Stimulated activated naive CD4-positive, alpha-beta T cell (primary cell): ENCODE results near the gene ACTL8.

ENCODE experiments used
- DNase-seq, 6 experiments: peaks; one replicate each; lab custom pipeline; 2025; lab: John Stamatoyannopoulos, UW

The ACTL8 gene, protein sequence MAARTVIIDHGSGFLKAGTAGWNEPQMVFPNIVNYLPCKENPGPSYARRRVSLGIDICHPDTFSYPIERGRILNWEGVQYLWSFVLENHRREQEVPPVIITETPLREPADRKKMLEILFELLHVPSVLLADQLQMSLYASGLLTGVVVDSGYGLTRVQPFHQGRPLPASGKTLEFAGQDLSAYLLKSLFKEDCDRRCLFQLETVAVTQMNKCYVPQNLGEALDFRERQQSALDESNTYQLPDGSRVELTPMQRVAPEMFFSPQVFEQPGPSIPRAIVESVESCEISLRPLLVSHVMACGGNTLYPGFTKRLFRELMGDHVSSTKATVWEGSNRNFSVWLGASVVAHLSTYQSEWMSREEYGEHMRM

GRCh38 chr1:17755120-17755519 lies at the start of gene ACTL8:
Gene ACTL8 (plus strand): TSS chr1:17755333. CDS start chr1:17823009, 67,676 bp downstream.
- DNase-seq = no peak

DNA sequence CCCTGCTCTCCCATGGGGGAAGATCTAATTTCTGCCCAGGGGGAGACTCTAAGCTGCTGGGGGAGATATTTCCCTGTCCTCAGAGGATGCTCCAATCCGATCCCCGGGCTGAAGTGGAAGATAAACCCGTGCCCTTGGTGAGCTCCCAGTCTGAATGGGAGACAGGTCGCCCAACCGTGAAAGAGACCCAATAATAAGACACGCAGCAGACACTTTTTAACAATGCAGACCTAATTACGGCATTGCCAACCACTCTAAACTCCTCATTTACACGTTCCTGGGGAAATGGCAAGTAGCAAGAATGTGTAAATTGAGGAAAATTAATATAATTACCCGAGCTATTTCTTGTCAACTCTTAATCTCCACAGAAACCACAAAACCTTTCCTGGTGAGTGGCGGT lies 48.7 kb upstream of the ACTL8 start:
- DNase-seq = no peak

- no peak for DNase-seq
These were observed 45.2 kb upstream of the ACTL8 start for GRCh38 chr1:17709981-17710380.

GRCh38 chr1:17710889-17711576 lies 44.1 kb upstream of the ACTL8 start:
- DNase-seq = no peak

DNA sequence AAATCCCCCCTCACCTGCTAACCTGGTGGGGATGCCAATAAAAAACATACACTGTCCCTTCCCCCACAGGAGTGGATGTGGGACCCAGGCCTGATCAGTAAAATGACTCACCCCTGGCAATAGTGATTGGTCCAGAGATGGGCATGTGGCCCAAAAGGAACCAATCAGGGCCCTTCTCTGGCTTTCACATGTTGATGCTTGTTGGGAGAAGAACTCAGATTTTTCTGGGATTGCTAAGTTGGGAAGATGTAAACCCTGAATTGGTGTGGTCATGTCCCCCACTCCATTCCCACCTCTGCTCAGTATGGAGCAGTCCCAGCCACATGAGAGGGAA lies 43.6 kb upstream of the ACTL8 start:
- DNase-seq = no peak

GRCh38 chr1:17711941-17712340 lies 43.2 kb upstream of the ACTL8 start:
- no peak for DNase-seq

- no peak for DNase-seq
These were observed 41.1 kb upstream of the ACTL8 start for GRCh38 chr1:17713993-17714392.

DNA sequence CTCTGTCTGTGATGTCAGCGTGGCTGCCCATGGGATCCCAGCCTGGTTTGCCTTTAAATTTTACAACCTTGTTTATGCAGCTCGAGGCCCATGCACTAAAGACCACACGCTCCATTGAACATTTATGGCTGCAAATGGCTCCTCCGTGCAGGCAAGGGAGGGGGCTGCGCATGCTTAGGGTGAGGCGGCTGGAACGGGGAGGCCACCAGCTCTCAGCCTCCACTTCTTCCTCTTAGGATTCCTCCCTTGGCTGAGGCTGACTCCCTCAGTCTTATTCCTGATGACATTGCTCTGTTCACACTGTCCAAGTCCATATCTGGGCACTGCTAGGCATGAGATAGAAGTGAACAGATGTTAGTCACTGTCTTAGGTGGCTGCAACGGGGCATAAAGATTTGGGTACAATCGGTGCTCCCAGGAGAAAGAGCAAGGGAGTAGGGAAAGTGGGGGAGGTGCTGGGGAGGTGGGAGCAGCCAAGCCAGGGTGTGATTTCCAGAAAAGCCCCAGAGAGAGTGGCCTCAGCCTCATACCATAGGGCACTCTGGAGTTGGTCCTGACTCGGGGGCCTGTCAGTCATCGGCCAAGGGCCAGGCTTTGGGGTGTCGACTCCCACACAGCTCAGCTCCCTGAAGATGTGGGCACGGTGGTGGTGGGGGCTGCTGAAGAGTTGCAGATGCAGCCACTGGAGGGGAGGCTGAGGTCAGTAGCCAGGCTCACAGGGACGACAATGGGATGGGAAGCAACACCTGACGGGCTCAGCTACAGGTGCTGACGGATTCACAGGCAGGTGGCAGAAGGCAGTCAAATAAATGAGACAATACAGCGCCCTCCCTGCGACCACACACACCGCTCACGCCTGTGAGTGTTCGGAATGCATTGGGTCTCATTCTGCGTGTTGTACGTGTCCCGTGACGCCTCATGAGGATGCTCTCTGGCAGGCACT lies 37.3 kb upstream of the ACTL8 start:
- no peak for DNase-seq

DNA sequence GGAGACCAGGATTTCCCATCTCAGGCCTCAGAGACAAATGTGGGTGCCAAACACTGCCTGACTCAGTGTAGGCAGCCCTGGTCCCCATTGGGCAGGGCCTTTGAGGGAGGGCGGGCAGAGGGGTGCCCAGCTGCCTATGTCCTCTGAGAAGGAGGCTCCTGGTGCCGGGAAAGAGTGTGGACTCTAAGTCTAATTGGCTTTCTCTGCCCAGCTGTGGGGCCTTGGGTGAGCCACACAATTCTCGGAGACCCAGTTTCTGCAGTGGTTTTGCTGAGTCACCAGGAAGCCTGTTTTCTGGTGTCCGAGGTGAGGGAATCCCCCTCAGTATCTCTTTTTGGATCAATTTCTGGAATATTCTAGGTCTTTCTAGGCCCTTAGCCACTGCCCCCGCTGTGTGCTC lies 35.3 kb upstream of the ACTL8 start:
- DNase-seq = no peak

- no peak for DNase-seq
These were observed 33.7 kb upstream of the ACTL8 start for GRCh38 chr1:17721444-17721843.

DNA sequence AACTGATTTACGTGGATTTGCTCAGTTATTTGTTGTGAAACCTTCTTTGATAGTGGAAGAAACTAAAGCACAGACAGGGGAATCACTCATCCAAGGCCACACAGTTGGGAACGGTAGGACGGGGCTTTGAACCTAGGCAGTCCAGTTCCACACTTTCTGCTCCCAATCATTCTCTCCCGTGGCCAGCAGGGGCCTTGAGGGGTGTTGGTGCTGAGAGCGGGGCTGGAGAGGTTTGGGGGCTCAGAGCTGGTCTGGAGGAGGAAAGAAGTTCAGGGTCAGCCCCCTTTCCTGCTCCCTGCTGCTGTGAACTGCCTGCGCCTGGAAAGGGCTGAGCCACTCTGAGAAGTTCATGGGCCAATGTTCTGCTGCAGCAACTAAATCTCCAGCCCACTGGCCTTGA lies 31.4 kb upstream of the ACTL8 start:
- no peak for DNase-seq

GRCh38 chr1:17724150-17724549 lies 31.0 kb upstream of the ACTL8 start:
- no peak for DNase-seq

- DNase-seq = no peak
These were observed 29.9 kb upstream of the ACTL8 start for GRCh38 chr1:17725084-17725719.

- no peak for DNase-seq
These were observed 29.1 kb upstream of the ACTL8 start for GRCh38 chr1:17725811-17726582.

DNA sequence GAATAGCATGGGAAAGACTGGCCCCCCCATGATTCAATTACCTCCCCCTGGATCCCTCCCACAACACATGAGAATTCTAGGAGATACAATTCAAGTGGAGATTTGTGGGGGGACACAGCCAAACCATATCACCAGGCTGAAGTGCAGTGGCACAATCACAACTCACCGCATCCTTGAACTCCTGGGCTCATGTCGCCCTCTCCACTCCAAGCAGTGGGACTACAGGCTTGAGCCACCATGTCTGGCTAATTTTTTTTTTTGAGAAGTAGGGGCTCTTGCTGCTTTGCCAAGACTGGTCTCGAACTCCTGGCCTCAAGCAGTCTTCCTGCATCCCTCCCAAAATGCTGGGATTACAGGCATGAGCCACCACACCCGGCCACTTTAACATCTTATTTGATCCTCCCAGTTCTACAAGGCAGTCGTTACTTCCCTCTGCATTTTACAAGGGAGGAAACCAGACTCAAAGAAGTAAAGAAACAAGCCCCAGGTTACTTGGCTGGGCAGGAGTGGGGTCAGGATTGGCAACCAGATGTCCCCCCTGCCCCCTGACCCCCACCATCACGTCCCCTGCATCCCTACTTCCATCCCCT lies 26.9 kb upstream of the ACTL8 start:
- DNase-seq = no peak

DNA sequence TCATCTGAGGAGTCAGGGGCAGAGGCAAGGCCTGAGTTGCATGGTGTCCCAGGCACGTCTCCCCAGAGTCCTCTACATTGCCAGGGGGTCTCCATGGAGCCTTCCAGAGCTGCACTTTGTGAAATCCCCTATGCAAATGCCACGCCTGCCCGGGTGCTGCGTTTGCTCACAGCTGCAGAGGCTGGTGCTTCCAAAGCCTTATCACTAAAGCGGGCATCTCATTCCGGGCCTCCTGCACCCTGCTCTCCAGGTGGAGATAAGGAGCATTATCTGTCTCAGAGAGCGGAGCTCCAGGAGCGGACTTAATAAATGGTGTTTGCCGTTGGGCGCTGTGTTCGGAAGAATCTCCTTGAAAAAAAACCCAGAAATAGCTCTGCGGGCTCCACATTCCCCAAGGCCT lies 25.9 kb upstream of the ACTL8 start:
- DNase-seq = no peak

DNA sequence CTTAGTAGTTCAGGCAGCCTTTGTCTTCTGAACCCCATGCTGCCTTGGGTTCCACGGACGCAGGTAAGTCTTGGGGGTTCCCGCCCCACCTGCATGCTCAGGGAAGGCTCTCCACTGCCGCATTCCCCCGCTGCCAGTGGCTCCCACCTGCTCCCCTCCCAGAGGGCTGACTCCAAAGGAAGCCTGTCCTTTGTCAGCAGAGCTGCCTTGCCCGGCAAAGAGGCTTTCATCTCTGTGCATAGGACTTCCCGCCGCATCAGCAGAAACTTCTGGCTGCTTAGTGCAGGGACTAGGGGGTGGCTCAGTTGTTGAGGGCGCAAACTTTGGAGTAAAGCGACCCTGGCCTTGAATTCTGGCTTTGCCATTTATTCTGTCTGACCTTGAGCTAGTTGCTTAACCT lies 25.2 kb upstream of the ACTL8 start:
- no peak for DNase-seq

GRCh38 chr1:17731460-17731859 lies 23.7 kb upstream of the ACTL8 start:
- DNase-seq = no peak

- DNase-seq = no peak
These were observed 22.7 kb upstream of the ACTL8 start for GRCh38 chr1:17732475-17732874.

DNA sequence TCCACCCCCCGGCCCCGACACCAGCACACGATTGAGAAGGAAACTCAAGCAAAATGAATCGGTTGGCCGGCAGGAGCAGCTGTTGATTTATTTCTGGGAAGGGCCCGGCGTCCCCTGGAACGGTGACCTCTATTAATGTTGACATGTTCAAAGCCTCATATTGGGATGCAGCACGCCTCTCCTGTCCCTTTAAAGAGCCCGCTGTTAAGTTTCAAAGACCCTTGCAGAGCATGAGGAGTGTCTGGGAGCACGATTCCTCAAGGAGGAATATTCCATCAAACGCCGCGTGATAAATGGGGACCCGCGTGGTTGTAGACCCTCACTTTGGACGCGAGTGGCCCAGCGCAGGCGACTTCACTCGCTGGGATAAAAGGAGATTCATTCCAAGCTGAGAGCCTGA lies 21.5 kb upstream of the ACTL8 start:
- DNase-seq = no peak

GRCh38 chr1:17734609-17735008 lies 20.5 kb upstream of the ACTL8 start:
- DNase-seq = no peak
